Stimulated activated naive B cell treated with anti-CD40 and anti-IgM and Interleukin-4, amounts not matched to agents 10 μg/mL and 1 μg/mL and 100 μg/mL, for 72 hours (primary cell): ENCODE data around the gene TRIM32.

Experiments
- ATAC-seq, 2 donors: fragments of 150-1000 bp; cut with Tn5 transposase; replicated peaks; 2 replicates each; pipeline ENCODE4 v1.10.0; 2021; ENCODE audit warnings: moderate library complexity in 1 of 2
- DNase-seq: peaks from one replicate; pipeline ENCODE4 v3.0.0; 2021
- H3K27ac Mint-ChIP-seq: one replicate; pipeline ENCODE4 v1.8.0; 2022; ENCODE audit warnings: mild to moderate bottlenecking, mixed read lengths
- H3K27me3 Mint-ChIP-seq, 2 donors: one replicate each; pipeline ENCODE4 v1.8.0; 2022; ENCODE audit warnings: mixed read lengths in 2 of 2
- H3K36me3 Mint-ChIP-seq, 2 donors: one replicate each; pipeline ENCODE4 v1.8.0; 2022; ENCODE audit warnings: mixed read lengths in 2 of 2, mild to moderate bottlenecking in 1 of 2
- H3K4me1 Mint-ChIP-seq, 2 donors: one replicate each; pipeline ENCODE4 v1.8.0; 2022; ENCODE audit warnings: mixed read lengths in 2 of 2, mild to moderate bottlenecking in 1 of 2
- H3K4me3 Mint-ChIP-seq, 2 donors: one replicate each; pipeline ENCODE4 v1.8.0; 2022; ENCODE audit warnings: mild to moderate bottlenecking in 2 of 2, mixed read lengths in 2 of 2, moderate library complexity in 1 of 2
- H3K9me3 Mint-ChIP-seq, 2 donors: one replicate each; pipeline ENCODE4 v1.8.0; 2022; ENCODE audit warnings: mixed read lengths in 2 of 2, mild to moderate bottlenecking in 1 of 2

The TRIM32 gene

GRCh38 chr9:116706310-116707290 is 19.5 kb downstream of the TRIM32 start:
- Mint-ChIP-seq H3K4me3 (no peak overlapping the region), H3K4me1 (peaks cover 1 to 3% of the 10 kb centered on the region in 2 donors), H3K9me3 (no peaks in the 10 kb centered on the region), H3K27me3 (no peaks in the 10 kb centered on the region), H3K36me3 (peaks cover 3 to 9% of the 10 kb centered on the region in 2 donors), H3K27ac (no peak overlapping the region)
- ATAC-seq (no peak), DNase-seq (no peak)

- Mint-ChIP-seq H3K4me1 (no peaks in the 10 kb centered on the region), H3K36me3 (peaks cover 0 to 2% of the 10 kb centered on the region in 2 donors), H3K27me3 (peaks cover 0 to under 1% of the 10 kb centered on the region in 2 donors), H3K9me3 (no peaks in the 10 kb centered on the region), H3K27ac (no peak overlapping the region), H3K4me3 (no peak overlapping the region)
- ATAC-seq (no peak), DNase-seq (no peak)
Measured at GRCh38 chr9:116712781-116713180, 25.7 kb downstream of the TRIM32 start.

GRCh38 chr9:116713271-116713670 is 26.2 kb downstream of the TRIM32 start:
- Mint-ChIP-seq H3K36me3 (peaks cover 0 to 2% of the 10 kb centered on the region in 2 donors), H3K9me3 (no peaks in the 10 kb centered on the region), H3K27ac (no peak overlapping the region), H3K27me3 (peaks cover 0 to 5% of the 10 kb centered on the region in 2 donors), H3K4me1 (no peaks in the 10 kb centered on the region), H3K4me3 (no peak overlapping the region)
- ATAC-seq (no peak), DNase-seq (no peak)

GRCh38 chr9:116715751-116716150 is 28.6 kb downstream of the TRIM32 start:
- Mint-ChIP-seq H3K27me3 (peaks cover 4 to 17% of the 10 kb centered on the region in 2 donors), H3K9me3 (no peaks in the 10 kb centered on the region), H3K4me1 (no peaks in the 10 kb centered on the region), H3K36me3 (no peaks in the 10 kb centered on the region), H3K4me3 (no peak overlapping the region), H3K27ac (no peak overlapping the region)
- DNase-seq (no peak), ATAC-seq (no peak)

- no peaks in the 10 kb centered on the region for H3K36me3 Mint-ChIP-seq
- ATAC-seq (no peak), DNase-seq (no peak)
- no peaks in the 10 kb centered on the region for H3K9me3 Mint-ChIP-seq
- no peaks in the 10 kb centered on the region for H3K4me1 Mint-ChIP-seq
- H3K27ac Mint-ChIP-seq, result no peak overlapping the region
- no peak overlapping the region for H3K4me3 Mint-ChIP-seq
- peaks cover 4 to 17% of the 10 kb centered on the region in 2 donors for H3K27me3 Mint-ChIP-seq
Measured at GRCh38 chr9:116716438-116716837, 29.3 kb downstream of the TRIM32 start.

- ATAC-seq, result no peak
- no peaks in the 10 kb centered on the region for H3K36me3 Mint-ChIP-seq
- H3K27ac Mint-ChIP-seq, result no peak overlapping the region
- H3K4me3 Mint-ChIP-seq, result no peak overlapping the region
- H3K27me3 Mint-ChIP-seq, result peaks cover 4 to 17% of the 10 kb centered on the region in 2 donors
- no peak for DNase-seq
- H3K9me3 Mint-ChIP-seq, result no peaks in the 10 kb centered on the region
- no peaks in the 10 kb centered on the region for H3K4me1 Mint-ChIP-seq
Measured at GRCh38 chr9:116717150-116717549, 30.0 kb downstream of the TRIM32 start.

- Mint-ChIP-seq H3K4me1 (no peaks in the 10 kb centered on the region), H3K9me3 (no peaks in the 10 kb centered on the region), H3K4me3 (no peak overlapping the region), H3K27ac (no peak overlapping the region), H3K36me3 (no peaks in the 10 kb centered on the region), H3K27me3 (peaks cover 4 to 17% of the 10 kb centered on the region in 2 donors)
- no peak for DNase-seq
- no peak for ATAC-seq
Measured at GRCh38 chr9:116718111-116718510, 31.0 kb downstream of the TRIM32 start.

GRCh38 chr9:116720111-116720510 is 33.0 kb downstream of the TRIM32 start:
- Mint-ChIP-seq H3K9me3 (no peaks in the 10 kb centered on the region), H3K4me1 (no peaks in the 10 kb centered on the region), H3K36me3 (no peaks in the 10 kb centered on the region), H3K27ac (no peak overlapping the region), H3K4me3 (no peak overlapping the region), H3K27me3 (peaks cover 8 to 17% of the 10 kb centered on the region in 2 donors)
- DNase-seq (no peak), ATAC-seq (no peak)

- ATAC-seq, result no peak
- no peak for DNase-seq
- Mint-ChIP-seq H3K36me3 (no peaks in the 10 kb centered on the region), H3K4me3 (no peak overlapping the region), H3K4me1 (no peaks in the 10 kb centered on the region), H3K9me3 (no peaks in the 10 kb centered on the region), H3K27ac (no peak overlapping the region), H3K27me3 (peaks cover 8 to 17% of the 10 kb centered on the region in 2 donors)
Measured at GRCh38 chr9:116721411-116721810, 34.3 kb downstream of the TRIM32 start.

GRCh38 chr9:116721944-116722343 is 34.8 kb downstream of the TRIM32 start:
- no peak overlapping the region for H3K27ac Mint-ChIP-seq
- no peaks in the 10 kb centered on the region for H3K36me3 Mint-ChIP-seq
- no peaks in the 10 kb centered on the region for H3K4me1 Mint-ChIP-seq
- no peak for DNase-seq
- no peaks in the 10 kb centered on the region for H3K9me3 Mint-ChIP-seq
- no peak overlapping the region for H3K4me3 Mint-ChIP-seq
- no peak for ATAC-seq
- peaks cover 8 to 17% of the 10 kb centered on the region in 2 donors for H3K27me3 Mint-ChIP-seq

- Mint-ChIP-seq H3K4me1 (no peaks in the 10 kb centered on the region), H3K36me3 (no peaks in the 10 kb centered on the region)
Measured at GRCh38 chr9:116724123-116724522, 37.0 kb downstream of the TRIM32 start.

GRCh38 chr9:116726602-116727001 is 39.5 kb downstream of the TRIM32 start:
- H3K27me3 Mint-ChIP-seq, result peaks cover 0 to 4% of the 10 kb centered on the region in 2 donors
- DNase-seq (no peak), ATAC-seq (no peak)
- H3K4me3 Mint-ChIP-seq, result no peak overlapping the region
- H3K27ac Mint-ChIP-seq, result no peak overlapping the region
- H3K9me3 Mint-ChIP-seq, result no peaks in the 10 kb centered on the region
- no peaks in the 10 kb centered on the region for H3K4me1 Mint-ChIP-seq
- H3K36me3 Mint-ChIP-seq, result no peaks in the 10 kb centered on the region

More at GRCh38 chr9:116724123-116724522, 37.0 kb downstream of the TRIM32 start:
- Mint-ChIP-seq H3K9me3 (no peaks in the 10 kb centered on the region), H3K27ac (no peak overlapping the region), H3K4me3 (no peak overlapping the region), H3K27me3 (peaks cover 4 to 7% of the 10 kb centered on the region in 2 donors)
- DNase-seq, result no peak
- no peak for ATAC-seq

GRCh38 chr9:116733010-116733641 is 46.0 kb downstream of the TRIM32 start:
- no peaks in the 10 kb centered on the region for H3K36me3 Mint-ChIP-seq
- peaks cover 0 to 5% of the 10 kb centered on the region in 2 donors for H3K9me3 Mint-ChIP-seq
- no peak for ATAC-seq
- no peak overlapping the region for H3K27ac Mint-ChIP-seq
- H3K27me3 Mint-ChIP-seq, result peaks cover 27 to 35% of the 10 kb centered on the region in 2 donors
- no peak for DNase-seq
- H3K4me3 Mint-ChIP-seq, result no peak overlapping the region
- H3K4me1 Mint-ChIP-seq, result peaks cover 5 to 9% of the 10 kb centered on the region in 2 donors

GRCh38 chr9:116736399-116737151 is 49.5 kb downstream of the TRIM32 start:
- no peaks in the 10 kb centered on the region for H3K36me3 Mint-ChIP-seq
- no peak for ATAC-seq
- DNase-seq, result no peak
- peaks cover 27 to 35% of the 10 kb centered on the region in 2 donors for H3K27me3 Mint-ChIP-seq
- H3K4me3 Mint-ChIP-seq, result no peak overlapping the region
- H3K4me1 Mint-ChIP-seq, result peaks cover 5 to 9% of the 10 kb centered on the region in 2 donors
- H3K27ac Mint-ChIP-seq, result no peak overlapping the region
- H3K9me3 Mint-ChIP-seq, result peaks cover 0 to 5% of the 10 kb centered on the region in 2 donors
